Naive B cell (primary cell): ENCODE results near the gene ANGPTL2. TPM values are rescaled to one million over a fixed set of nuclear protein-coding genes. Genes with fewer than 3 reads are reported as not detected.

Experiments
- ATAC-seq, 2 donors: fragments of 150-1000 bp; cut with Tn5 transposase; 2 replicates each; pipeline ENCODE4 v1.10.0; 2021; ENCODE audit warnings: low read depth in 2 of 2, mild to moderate bottlenecking in 2 of 2, moderate library complexity in 2 of 2
- DNase-seq: peaks from one replicate; pipeline ENCODE4 v3.0.0; 2022
- H3K27ac Mint-ChIP-seq, 6 donors: one replicate each; pipeline ENCODE4 v1.8.0; 2020 to 2022; ENCODE audit warnings: mild to moderate bottlenecking in 6 of 6, mixed read lengths in 6 of 6, moderate library complexity in 5 of 6, inconsistent platforms in 2 of 6
- H3K27me3 Mint-ChIP-seq, 3 donors: one replicate each; pipeline ENCODE4 v1.8.0; 2021 to 2022; ENCODE audit warnings: mixed read lengths in 3 of 3, mild to moderate bottlenecking in 1 of 3
- H3K36me3 Mint-ChIP-seq, 2 donors: one replicate each; pipeline ENCODE4 v1.8.0; 2020 to 2022; ENCODE audit warnings: mixed read lengths in 2 of 2, inconsistent platforms in 1 of 2, mild to moderate bottlenecking in 1 of 2
- H3K4me1 Mint-ChIP-seq, 3 donors: one replicate each; pipeline ENCODE4 v1.8.0; 2020 to 2022; ENCODE audit warnings: mixed read lengths in 3 of 3, inconsistent platforms in 1 of 3, mild to moderate bottlenecking in 1 of 3, moderate library complexity in 1 of 3
- H3K4me3 Mint-ChIP-seq, 8 donors: one replicate each; pipeline ENCODE4 v1.8.0; 2020 to 2022; ENCODE audit warnings: mild to moderate bottlenecking in 8 of 8, mixed read lengths in 8 of 8, moderate library complexity in 8 of 8, inconsistent platforms in 2 of 8
- H3K9me3 Mint-ChIP-seq, 7 donors: one replicate each; pipeline ENCODE4 v1.8.0; 2020 to 2022; ENCODE audit warnings: mixed read lengths in 7 of 7, mild to moderate bottlenecking in 5 of 7, inconsistent platforms in 2 of 7, moderate library complexity in 1 of 7
- polyA plus RNA-seq, 6 donors: library from polyadenylated mRNA; unstranded; fragments of 300-500 nt; fragmentation: Illumina TruSeq; gene quantifications; one replicate each; pipeline ENCODE4 v1.2.3, GENCODE V29; 2021; ENCODE audit warnings: low read depth in 6 of 6

The ANGPTL2 gene
- polyA plus RNA-seq, 6 donors from 2014 or later: not detected

- Mint-ChIP-seq H3K4me3 (no peak overlapping the region), H3K27me3 (peaks cover 0 to 18% (median 0%) of the 10 kb centered on the region in 3 donors), H3K4me1 (peaks cover 0 to 11% (median 0%) of the 10 kb centered on the region in 3 donors), H3K36me3 (peaks cover 0 to 19% of the 10 kb centered on the region in 2 donors), H3K27ac (no peak overlapping the region), H3K9me3 (no peaks in the 10 kb centered on the region)
- no peak for ATAC-seq
- DNase-seq: no peak
Measured at GRCh38 chr9:127129073-127129717, 6.8 kb upstream of the ANGPTL2 start.

- peaks cover 0 to 16% of the 10 kb centered on the region in 2 donors for H3K36me3 Mint-ChIP-seq
- no peak overlapping the region for H3K4me3 Mint-ChIP-seq
- peaks cover 0 to 11% (median 3%) of the 10 kb centered on the region in 3 donors for H3K4me1 Mint-ChIP-seq
- DNase-seq (no peak), ATAC-seq (no peak)
- H3K27ac Mint-ChIP-seq: no peak overlapping the region
- peaks cover 0 to 21% (median 0%) of the 10 kb centered on the region in 3 donors for H3K27me3 Mint-ChIP-seq
- H3K9me3 Mint-ChIP-seq: no peaks in the 10 kb centered on the region
Measured at GRCh38 chr9:127128341-127129072, 6.1 kb upstream of the ANGPTL2 start.

GRCh38 chr9:127126971-127127370 lies 4.5 kb upstream of the ANGPTL2 start:
- peaks cover 0 to 11% of the 10 kb centered on the region in 2 donors for H3K36me3 Mint-ChIP-seq
- peaks cover 10 to 26% (median 12%) of the 10 kb centered on the region in 3 donors for H3K4me1 Mint-ChIP-seq
- peaks cover 0 to 36% (median 14%) of the 10 kb centered on the region in 3 donors for H3K27me3 Mint-ChIP-seq
- H3K4me3 Mint-ChIP-seq: no peak overlapping the region
- ATAC-seq (no peak), DNase-seq (no peak)
- no peak overlapping the region for H3K27ac Mint-ChIP-seq
- H3K9me3 Mint-ChIP-seq: no peaks in the 10 kb centered on the region

GRCh38 chr9:127124792-127125191 lies 2.4 kb upstream of the ANGPTL2 start:
- H3K27me3 Mint-ChIP-seq: peaks cover 3 to 49% (median 29%) of the 10 kb centered on the region in 3 donors
- DNase-seq: no peak
- no peaks in the 10 kb centered on the region for H3K9me3 Mint-ChIP-seq
- no peak overlapping the region for H3K4me3 Mint-ChIP-seq
- H3K36me3 Mint-ChIP-seq: peaks cover 0 to 14% of the 10 kb centered on the region in 2 donors
- no peak overlapping the region for H3K27ac Mint-ChIP-seq
- H3K4me1 Mint-ChIP-seq: peaks cover 15 to 36% (median 21%) of the 10 kb centered on the region in 3 donors
- no peak for ATAC-seq

GRCh38 chr9:127124111-127124531 lies 1.7 kb upstream of the ANGPTL2 start:
- peaks cover 17 to 40% (median 27%) of the 10 kb centered on the region in 3 donors for H3K4me1 Mint-ChIP-seq
- ATAC-seq (no peak), DNase-seq (no peak)
- H3K27me3 Mint-ChIP-seq: peaks cover 6 to 52% (median 31%) of the 10 kb centered on the region in 3 donors
- H3K27ac Mint-ChIP-seq: no peak overlapping the region
- H3K36me3 Mint-ChIP-seq: peaks cover 0 to 21% of the 10 kb centered on the region in 2 donors
- H3K4me3 Mint-ChIP-seq: no peak overlapping the region
- H3K9me3 Mint-ChIP-seq: no peaks in the 10 kb centered on the region

- no peak for DNase-seq
- H3K4me3 Mint-ChIP-seq: peak overlapping the region in 6 of 8 donors; percentile 58 to 65 (median 60)
- H3K36me3 Mint-ChIP-seq: peaks cover 0 to 24% of the 10 kb centered on the region in 2 donors
- H3K9me3 Mint-ChIP-seq: no peaks in the 10 kb centered on the region
- H3K27ac Mint-ChIP-seq: peak overlapping the region in 2 of 6 donors; percentile 28 to 74
- H3K27me3 Mint-ChIP-seq: peaks cover 11 to 52% (median 31%) of the 10 kb centered on the region in 3 donors
- H3K4me1 Mint-ChIP-seq: peaks cover 23 to 48% (median 33%) of the 10 kb centered on the region in 3 donors
- no peak for ATAC-seq
Measured at GRCh38 chr9:127123064-127123890, 842 bp upstream of the ANGPTL2 start.

GRCh38 chr9:127121628-127122175 lies 733 bp downstream of the ANGPTL2 start:
- ATAC-seq: no peak
- no peak for DNase-seq
- Mint-ChIP-seq H3K4me1 (peaks cover 31 to 51% (median 43%) of the 10 kb centered on the region in 3 donors), H3K27me3 (peaks cover 11 to 48% (median 31%) of the 10 kb centered on the region in 3 donors), H3K36me3 (peaks cover 0 to 16% of the 10 kb centered on the region in 2 donors), H3K27ac (no peak overlapping the region), H3K4me3 (peak overlapping the region in 3 of 8 donors; percentile 26 to 57 (median 50)), H3K9me3 (no peaks in the 10 kb centered on the region)

- Mint-ChIP-seq H3K27ac (peak overlapping the region in 1 of 6 donors; percentile 27), H3K4me1 (peaks cover 42 to 55% (median 54%) of the 10 kb centered on the region in 3 donors), H3K27me3 (peaks cover 11 to 34% (median 31%) of the 10 kb centered on the region in 3 donors), H3K36me3 (peaks cover 0 to 13% of the 10 kb centered on the region in 2 donors), H3K4me3 (no peak overlapping the region), H3K9me3 (no peaks in the 10 kb centered on the region)
- no peak for DNase-seq
- no peak for ATAC-seq
Measured at GRCh38 chr9:127119320-127119709, 3.1 kb downstream of the ANGPTL2 start.

- ATAC-seq (peak; percentile 47 to 50), DNase-seq (no peak)
- no peaks in the 10 kb centered on the region for H3K9me3 Mint-ChIP-seq
- H3K4me1 Mint-ChIP-seq: peaks cover 42 to 54% (median 53%) of the 10 kb centered on the region in 3 donors
- H3K36me3 Mint-ChIP-seq: peaks cover 0 to 13% of the 10 kb centered on the region in 2 donors
- peaks cover 11 to 34% (median 31%) of the 10 kb centered on the region in 3 donors for H3K27me3 Mint-ChIP-seq
- peak overlapping the region in 2 of 6 donors; percentile 27 to 69 for H3K27ac Mint-ChIP-seq
- no peak overlapping the region for H3K4me3 Mint-ChIP-seq
Measured at GRCh38 chr9:127118597-127119319, 3.7 kb downstream of the ANGPTL2 start.

GRCh38 chr9:127117801-127118200 lies 4.6 kb downstream of the ANGPTL2 start:
- peaks cover 11 to 25% (median 24%) of the 10 kb centered on the region in 3 donors for H3K27me3 Mint-ChIP-seq
- H3K4me3 Mint-ChIP-seq: peak overlapping the region in 1 of 8 donors; percentile 64
- peak overlapping the region in 2 of 6 donors; percentile 38 to 69 for H3K27ac Mint-ChIP-seq
- H3K36me3 Mint-ChIP-seq: peaks cover 0 to 13% of the 10 kb centered on the region in 2 donors
- H3K4me1 Mint-ChIP-seq: peaks cover 38 to 47% (median 46%) of the 10 kb centered on the region in 3 donors
- ATAC-seq (no peak), DNase-seq (no peak)
- H3K9me3 Mint-ChIP-seq: no peaks in the 10 kb centered on the region

GRCh38 chr9:127116957-127117356 lies 5.5 kb downstream of the ANGPTL2 start:
- peaks cover 31 to 43% (median 38%) of the 10 kb centered on the region in 3 donors for H3K4me1 Mint-ChIP-seq
- peaks cover 0 to 13% of the 10 kb centered on the region in 2 donors for H3K36me3 Mint-ChIP-seq
- peak overlapping the region in 1 of 6 donors; percentile 76 for H3K27ac Mint-ChIP-seq
- H3K27me3 Mint-ChIP-seq: peaks cover 11 to 17% (median 16%) of the 10 kb centered on the region in 3 donors
- peak overlapping the region in 1 of 8 donors; percentile 34 for H3K4me3 Mint-ChIP-seq
- DNase-seq (no peak), ATAC-seq (peak in 1 of 2 donors; percentile 40)
- H3K9me3 Mint-ChIP-seq: no peaks in the 10 kb centered on the region

- no peak for ATAC-seq
- Mint-ChIP-seq H3K9me3 (no peaks in the 10 kb centered on the region), H3K27me3 (peaks cover 8 to 9% (median 9%) of the 10 kb centered on the region in 3 donors), H3K36me3 (peaks cover 2 to 15% of the 10 kb centered on the region in 2 donors), H3K4me1 (peaks cover 31 to 36% (median 31%) of the 10 kb centered on the region in 3 donors), H3K4me3 (no peak overlapping the region), H3K27ac (peak overlapping the region in 1 of 6 donors; percentile 92)
- DNase-seq: no peak
Measured at GRCh38 chr9:127116088-127116726, 6.2 kb downstream of the ANGPTL2 start.
